Measurements from ENCODE around the gene CRYM.

- TF ChIP-seq CTCF (IDR thresholded peaks at IDR 0.05) (no peak), ZNF396 (CRISPR knock-in tag; IDR thresholded peaks at IDR 0.05; ENCODE audit: borderline replicate concordance) (no peak), ATF6 (CRISPR knock-in tag; IDR thresholded peaks at IDR 0.05) (no peak), IRF1 (CRISPR knock-in tag; IDR thresholded peaks at IDR 0.05) (no peak), ARID4B (CRISPR knock-in tag; IDR thresholded peaks at IDR 0.05; ENCODE audit: borderline replicate concordance) (no peak), ATF3 (CRISPR knock-in tag; conservative IDR thresholded peaks at IDR 0.05) (no peak), PRRX2 (CRISPR knock-in tag; IDR thresholded peaks at IDR 0.05) (no peak)
Measured at GRCh38 chr16:21284414-21284813, 6.3 kb upstream of the CRYM start.

Data from WTC11 (cell line).